Measurements from ENCODE around the gene SERPINA6.

DNA sequence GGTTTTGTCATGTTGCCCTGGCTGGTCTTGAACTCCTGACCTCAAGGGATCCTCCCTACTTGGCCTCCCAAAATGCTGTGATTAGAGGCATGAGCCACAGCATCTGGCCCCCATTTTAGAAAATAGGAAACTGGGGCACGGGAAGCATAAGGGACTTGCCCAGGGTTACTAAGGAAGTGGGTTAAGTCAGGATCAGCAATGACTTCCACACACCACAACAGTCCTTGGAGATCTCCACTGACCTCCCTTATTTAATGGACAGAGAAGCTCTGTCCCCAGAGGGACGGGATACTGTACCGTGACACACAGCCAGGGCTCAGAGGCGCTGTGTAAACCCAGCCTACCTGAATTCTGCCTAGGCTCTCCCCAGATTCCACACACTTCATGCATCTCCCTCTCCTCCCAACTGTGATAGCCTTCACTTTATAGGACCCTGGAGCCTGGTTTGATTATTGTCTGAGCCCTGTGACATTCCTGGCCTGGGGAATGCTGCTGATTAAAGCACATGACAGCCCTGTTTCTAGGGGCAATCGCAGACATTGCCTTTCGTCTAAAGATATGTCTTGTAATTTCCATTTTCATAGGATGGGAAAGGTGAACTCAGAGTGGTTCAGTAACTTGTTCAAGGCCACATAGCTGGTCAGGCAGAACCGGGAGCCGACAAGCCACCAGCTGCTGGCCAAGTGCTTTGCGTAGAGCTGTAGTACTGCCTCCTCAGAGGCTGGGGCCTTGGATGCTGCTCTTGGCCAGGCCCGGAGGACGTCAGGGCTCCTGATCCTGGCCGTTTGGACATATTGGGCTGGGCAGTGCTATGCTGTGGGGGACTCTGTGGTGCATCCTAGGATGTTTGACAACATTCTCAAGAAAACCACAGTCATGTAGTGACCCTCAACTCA lies 44.5 kb upstream of the SERPINA6 start:
- TF ChIP-seq, protein P1, sequence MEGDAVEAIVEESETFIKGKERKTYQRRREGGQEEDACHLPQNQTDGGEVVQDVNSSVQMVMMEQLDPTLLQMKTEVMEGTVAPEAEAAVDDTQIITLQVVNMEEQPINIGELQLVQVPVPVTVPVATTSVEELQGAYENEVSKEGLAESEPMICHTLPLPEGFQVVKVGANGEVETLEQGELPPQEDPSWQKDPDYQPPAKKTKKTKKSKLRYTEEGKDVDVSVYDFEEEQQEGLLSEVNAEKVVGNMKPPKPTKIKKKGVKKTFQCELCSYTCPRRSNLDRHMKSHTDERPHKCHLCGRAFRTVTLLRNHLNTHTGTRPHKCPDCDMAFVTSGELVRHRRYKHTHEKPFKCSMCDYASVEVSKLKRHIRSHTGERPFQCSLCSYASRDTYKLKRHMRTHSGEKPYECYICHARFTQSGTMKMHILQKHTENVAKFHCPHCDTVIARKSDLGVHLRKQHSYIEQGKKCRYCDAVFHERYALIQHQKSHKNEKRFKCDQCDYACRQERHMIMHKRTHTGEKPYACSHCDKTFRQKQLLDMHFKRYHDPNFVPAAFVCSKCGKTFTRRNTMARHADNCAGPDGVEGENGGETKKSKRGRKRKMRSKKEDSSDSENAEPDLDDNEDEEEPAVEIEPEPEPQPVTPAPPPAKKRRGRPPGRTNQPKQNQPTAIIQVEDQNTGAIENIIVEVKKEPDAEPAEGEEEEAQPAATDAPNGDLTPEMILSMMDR (IDR thresholded peaks at IDR 0.05), result no peak
- no peak for TF ChIP-seq POLR2AphosphoS5 (IDR thresholded peaks at IDR 0.05; ENCODE audit: low read depth, low read length)
